Caki2 (cell line): ENCODE data around the gene SERPINE2. TPM values are rescaled to one million over a fixed set of nuclear protein-coding genes. Genes with fewer than 3 reads are reported as not detected.

Experiments
- DNase-seq: peaks from one replicate; pipeline ENCODE4 v3.0.0-alpha.2; 2015; ENCODE audit warnings: low read depth
- in situ Hi-C: cut with HindIII; loops from 2 replicates; pipeline ENCODE4 v1.10.0; 2016; ENCODE audit warnings: low sequenced_read_pairs, low pct_unique_long_range_greater_than_20kb, mixed read lengths
- total RNA-seq: library from RNA; depleted of rRNA; stranded (reverse); fragments of >200 nt; shearing (Covaris generic); gene quantifications from 2 replicates; pipeline ENCODE4 v1.2.3, GENCODE V29; 2014; ENCODE audit warnings: low replicate concordance; rRNA removed

SERPINE2 gene
- total RNA-seq, 1 experiment from 2014 or later: 90.5 TPM

- DNase-seq: no peak
These were observed 103.5 kb downstream of the SERPINE2 start for GRCh38 chr2:223935459-223936125.

GRCh38 chr2:223934870-223935269, 104.2 kb downstream of the SERPINE2 start:
- in situ Hi-C loops: no loop called here
- no peak for DNase-seq

More at GRCh38 chr2:223935459-223936125, 103.5 kb downstream of the SERPINE2 start:
- in situ Hi-C loops: no loop called here

- in situ Hi-C loops: no loop called here
- no peak for DNase-seq
These were observed 106.0 kb downstream of the SERPINE2 start for GRCh38 chr2:223932816-223933800.

GRCh38 chr2:223930103-223930976, 108.7 kb downstream of the SERPINE2 start:
- in situ Hi-C loops: no loop called here

GRCh38 chr2:223929571-223930102, 109.4 kb downstream of the SERPINE2 start:
- DNase-seq: no peak
- in situ Hi-C loops: no loop called here

More at GRCh38 chr2:223930103-223930976, 108.7 kb downstream of the SERPINE2 start:
- DNase-seq: no peak

- in situ Hi-C loops: no loop called here
- DNase-seq: no peak
These were observed 110.7 kb downstream of the SERPINE2 start for GRCh38 chr2:223928113-223929006.

- no peak for DNase-seq
- in situ Hi-C loops: no loop called here
These were observed 114.0 kb downstream of the SERPINE2 start for GRCh38 chr2:223925106-223925505.

Other genes with a start within 250 kb of the SERPINE2 start
- 43.9 and 52.9 TPM in 2 replicates for gene AP1S3, start 201.7 kb downstream of the SERPINE2 start, total RNA-seq
- gene WDFY1, start 94.0 kb downstream of the SERPINE2 start, total RNA-seq: 36.9 and 39.4 TPM in 2 replicates
- 25.3 and 28.7 TPM in 2 replicates for gene MRPL44, start 81.8 kb downstream of the SERPINE2 start, total RNA-seq